ENCODE data around the gene GPR12. TPM values are rescaled to one million over a fixed set of nuclear protein-coding genes. Genes with fewer than 3 reads are reported as not detected.

Gene GPR12
- total RNA-seq, 2 experiments from 2014 or later: not detected

DNA sequence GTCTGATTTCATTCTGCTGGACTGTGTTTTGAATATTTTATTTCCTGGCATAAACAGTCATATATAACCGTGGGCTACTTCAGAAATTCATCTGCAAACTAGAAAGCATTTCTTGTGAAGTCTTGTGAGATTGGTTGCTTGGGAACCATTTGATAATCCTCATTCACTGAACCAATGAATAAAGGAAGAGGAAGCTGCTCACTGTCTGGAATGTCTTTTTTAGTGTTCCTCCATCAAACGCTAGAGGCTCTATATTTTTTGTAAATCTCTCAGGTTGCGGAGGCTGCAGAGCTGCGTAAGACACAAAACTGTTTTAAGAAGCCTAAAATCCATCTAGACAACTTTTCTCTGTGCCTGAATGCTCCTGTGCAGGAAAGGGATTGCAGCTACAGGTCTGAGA, 18.7 kb upstream of the GPR12 start:
- intact Hi-C loops (cut with micrococcal nuclease): no loop called here
- H3K9me3 Mint-ChIP-seq: no peaks in the 10 kb centered on the region
- no peaks in the 10 kb centered on the region for H3K4me1 Mint-ChIP-seq (ENCODE audit: low read depth)
- no peak for DNase-seq
- H3K27ac Mint-ChIP-seq: no peak overlapping the region
- POLR2A ChIA-PET: no interaction called here
- CTCF ChIA-PET: no interaction called here
- H3K4me3 Mint-ChIP-seq: no peak overlapping the region
- no peaks in the 10 kb centered on the region for H3K36me3 Mint-ChIP-seq (ENCODE audit: low read depth)
- no peaks in the 10 kb centered on the region for H3K27me3 Mint-ChIP-seq
- no peak for ATAC-seq
- TF ChIP-seq, protein P1, sequence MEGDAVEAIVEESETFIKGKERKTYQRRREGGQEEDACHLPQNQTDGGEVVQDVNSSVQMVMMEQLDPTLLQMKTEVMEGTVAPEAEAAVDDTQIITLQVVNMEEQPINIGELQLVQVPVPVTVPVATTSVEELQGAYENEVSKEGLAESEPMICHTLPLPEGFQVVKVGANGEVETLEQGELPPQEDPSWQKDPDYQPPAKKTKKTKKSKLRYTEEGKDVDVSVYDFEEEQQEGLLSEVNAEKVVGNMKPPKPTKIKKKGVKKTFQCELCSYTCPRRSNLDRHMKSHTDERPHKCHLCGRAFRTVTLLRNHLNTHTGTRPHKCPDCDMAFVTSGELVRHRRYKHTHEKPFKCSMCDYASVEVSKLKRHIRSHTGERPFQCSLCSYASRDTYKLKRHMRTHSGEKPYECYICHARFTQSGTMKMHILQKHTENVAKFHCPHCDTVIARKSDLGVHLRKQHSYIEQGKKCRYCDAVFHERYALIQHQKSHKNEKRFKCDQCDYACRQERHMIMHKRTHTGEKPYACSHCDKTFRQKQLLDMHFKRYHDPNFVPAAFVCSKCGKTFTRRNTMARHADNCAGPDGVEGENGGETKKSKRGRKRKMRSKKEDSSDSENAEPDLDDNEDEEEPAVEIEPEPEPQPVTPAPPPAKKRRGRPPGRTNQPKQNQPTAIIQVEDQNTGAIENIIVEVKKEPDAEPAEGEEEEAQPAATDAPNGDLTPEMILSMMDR (IDR thresholded peaks at IDR 0.05): no peak

DNA sequence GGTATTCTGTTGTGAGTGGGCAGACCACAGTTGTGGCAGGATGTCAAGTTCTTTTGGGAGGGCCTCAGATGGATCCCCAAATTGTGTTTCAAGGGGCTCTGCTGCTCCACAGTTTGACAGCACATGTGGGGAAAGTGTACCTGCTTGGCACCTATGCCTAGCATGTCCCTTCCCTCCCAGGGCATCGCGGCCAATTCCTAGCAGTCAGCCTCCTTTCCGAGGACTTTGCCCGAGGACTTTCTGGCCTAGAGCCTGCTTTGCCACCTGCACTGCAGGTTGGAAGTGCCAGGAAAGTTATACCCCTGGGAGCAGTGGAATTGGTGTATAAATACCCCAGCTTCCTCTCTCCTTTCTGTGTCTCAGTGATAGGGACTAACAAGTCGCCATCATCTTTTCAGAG, 11.9 kb upstream of the GPR12 start:
- Mint-ChIP-seq H3K27me3 (no peaks in the 10 kb centered on the region), H3K4me3 (no peak overlapping the region), H3K4me1 (ENCODE audit: low read depth) (no peaks in the 10 kb centered on the region), H3K27ac (no peak overlapping the region), H3K36me3 (ENCODE audit: low read depth) (no peaks in the 10 kb centered on the region), H3K9me3 (no peaks in the 10 kb centered on the region)
- intact Hi-C loops (cut with micrococcal nuclease): no loop called here
- TF ChIP-seq, protein P1 (IDR thresholded peaks at IDR 0.05): no peak
- ChIA-PET CTCF (interaction anchor here (0.8 kb wide), 1 partner anchor 74 kb away, joined by 3 read pairs; no protein-coding TSS in a partner anchor), POLR2A (no interaction called here)
- DNase-seq (no peak), ATAC-seq (no peak)

GRCh38 chr13:26771796-26772195, 11.2 kb upstream of the GPR12 start:
- Mint-ChIP-seq H3K27ac (no peak overlapping the region), H3K27me3 (no peaks in the 10 kb centered on the region), H3K4me3 (no peak overlapping the region), H3K4me1 (ENCODE audit: low read depth) (no peaks in the 10 kb centered on the region), H3K9me3 (no peaks in the 10 kb centered on the region), H3K36me3 (ENCODE audit: low read depth) (no peaks in the 10 kb centered on the region)
- DNase-seq (no peak), ATAC-seq (no peak)
- POLR2A ChIA-PET: no interaction called here
- intact Hi-C loops (cut with micrococcal nuclease): no loop called here
- TF ChIP-seq, protein P1 (IDR thresholded peaks at IDR 0.05): no peak
- CTCF ChIA-PET: no interaction called here

DNA sequence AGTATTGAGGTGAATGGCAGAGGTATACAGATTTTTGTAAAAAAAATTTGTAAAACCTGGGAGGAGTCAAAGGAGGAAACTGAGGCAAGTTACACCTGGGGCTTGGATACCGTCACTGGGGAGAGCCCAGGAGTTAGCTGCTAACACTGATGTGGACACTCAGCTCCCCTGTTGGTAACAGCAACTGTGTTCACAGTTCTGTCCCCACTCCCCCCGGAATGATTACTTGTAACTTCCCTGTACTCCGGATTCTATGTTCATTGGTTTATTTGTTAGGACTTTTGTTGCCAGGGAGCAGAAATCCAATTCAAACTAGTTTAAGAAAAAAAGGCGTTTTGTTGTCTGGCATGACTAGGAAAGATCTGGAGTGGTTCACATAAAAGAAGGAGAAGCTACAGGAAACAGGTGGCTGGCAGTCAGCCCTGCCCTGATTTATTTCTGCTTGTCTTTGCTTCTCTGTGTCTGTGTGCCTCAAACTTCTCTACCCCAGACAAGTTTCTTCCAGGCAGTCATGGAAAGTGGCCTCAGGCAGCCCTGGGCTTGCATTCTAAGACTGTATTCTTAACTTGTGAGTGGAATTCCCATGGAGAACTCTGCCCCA, 2.3 kb upstream of the GPR12 start:
- Mint-ChIP-seq H3K36me3 (ENCODE audit: low read depth) (no peaks in the 10 kb centered on the region), H3K27me3 (peaks cover 62% of the 10 kb centered on the region), H3K9me3 (no peaks in the 10 kb centered on the region), H3K4me3 (no peak overlapping the region), H3K27ac (no peak overlapping the region), H3K4me1 (ENCODE audit: low read depth) (peaks cover 7% of the 10 kb centered on the region)
- intact Hi-C loops (cut with micrococcal nuclease): no loop called here
- TF ChIP-seq, protein P1 (IDR thresholded peaks at IDR 0.05): no peak
- ChIA-PET CTCF (no interaction called here), POLR2A (no interaction called here)
- no peak for DNase-seq
- no peak for ATAC-seq

DNA sequence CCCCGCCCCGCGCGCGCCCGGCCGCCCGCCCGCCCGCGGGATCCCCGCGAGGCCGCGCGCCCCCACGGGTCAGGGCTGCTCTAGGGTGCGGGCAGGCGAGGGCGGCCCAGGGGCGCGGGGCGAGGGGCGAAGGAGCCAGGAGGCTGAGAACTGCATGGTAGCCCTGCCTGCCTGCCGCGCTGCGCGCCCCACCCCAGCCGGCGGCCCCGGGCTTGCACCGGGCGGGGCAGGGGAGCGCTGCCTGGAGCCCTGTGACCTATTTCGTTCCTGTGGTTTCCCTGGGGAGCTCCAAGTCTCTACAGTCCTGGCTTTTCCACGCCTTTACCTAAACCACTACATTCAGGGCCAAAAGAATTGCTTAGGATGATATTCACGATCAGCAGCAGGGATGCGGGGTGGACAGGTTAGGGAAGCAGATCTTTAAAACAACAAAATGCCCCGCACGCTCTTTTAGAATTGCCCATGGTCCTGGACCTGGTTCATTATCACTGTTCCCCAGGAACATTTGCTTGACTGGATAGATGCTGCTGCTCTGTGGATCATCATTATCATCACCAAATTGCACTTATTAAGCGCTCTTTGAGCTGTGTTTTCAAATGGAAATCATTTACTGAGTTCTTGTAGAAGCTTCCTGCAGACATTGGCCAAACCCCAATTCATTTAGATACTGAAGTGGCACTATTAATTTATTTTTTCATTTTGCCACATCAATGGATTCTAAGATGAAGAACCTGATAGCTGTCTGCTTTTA, 421 bp upstream of the GPR12 start:
- DNase-seq (no peak), ATAC-seq (no peak)
- POLR2A ChIA-PET: no interaction called here
- Mint-ChIP-seq H3K4me3 (peak overlapping the region; percentile 38), H3K36me3 (ENCODE audit: low read depth) (no peaks in the 10 kb centered on the region), H3K27ac (no peak overlapping the region), H3K27me3 (peaks cover 59% of the 10 kb centered on the region), H3K4me1 (ENCODE audit: low read depth) (peaks cover 7% of the 10 kb centered on the region), H3K9me3 (no peaks in the 10 kb centered on the region)
- CTCF ChIA-PET: no interaction called here
- TF ChIP-seq, protein P1 (IDR thresholded peaks at IDR 0.05): no peak
- intact Hi-C loops (cut with micrococcal nuclease): no loop called here
